HG03196 (cell line): Measurements from ENCODE around the gene GALNT10.

Experiments used
- ATAC-seq: cut with Tn5 transposase; IDR thresholded peaks from one replicate; pipeline ENCODE4 v1.9.1; 2021; ENCODE audit not compliant: unreplicated experiment

Gene GALNT10

DNA sequence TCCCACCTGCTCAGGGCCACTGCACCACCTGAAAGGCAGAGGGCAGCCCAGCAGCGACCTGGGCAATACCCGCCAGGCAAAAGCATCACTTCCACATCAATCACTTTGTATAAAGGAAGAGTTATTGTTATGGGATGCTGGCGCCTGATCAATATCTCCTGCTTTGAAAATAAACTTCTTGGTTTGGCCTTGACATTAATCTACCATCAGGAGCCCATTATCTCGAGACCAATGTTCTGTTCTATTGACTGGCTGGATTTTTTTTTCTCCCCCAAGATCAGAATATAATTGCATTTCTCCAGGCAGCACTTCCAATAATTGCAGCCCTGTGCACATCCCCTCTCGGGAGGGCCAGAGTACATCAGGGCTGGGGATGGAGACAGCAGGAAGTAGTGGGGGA lies 210.8 kb downstream of the GALNT10 start:
- ATAC-seq: no peak

DNA sequence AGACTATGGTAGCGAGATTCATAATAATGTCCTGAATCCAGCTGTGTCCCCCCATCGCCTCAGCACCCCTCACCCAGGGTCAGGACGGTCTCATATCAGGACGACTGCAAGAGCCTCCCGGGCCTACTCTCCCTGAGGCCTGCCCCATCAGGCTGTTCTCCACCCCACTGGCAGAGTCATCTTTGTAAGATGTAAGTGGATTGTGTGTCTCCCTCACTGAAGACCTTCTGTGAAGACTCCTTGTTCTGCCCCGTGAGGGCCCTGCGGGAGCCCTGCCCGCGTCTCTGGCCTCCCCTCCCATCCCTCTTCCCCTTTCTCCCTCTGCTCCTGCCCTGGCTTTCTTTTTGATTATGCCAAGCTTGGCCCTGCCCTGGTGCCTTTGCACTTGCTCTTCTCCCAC lies 211.4 kb downstream of the GALNT10 start:
- no peak for ATAC-seq

DNA sequence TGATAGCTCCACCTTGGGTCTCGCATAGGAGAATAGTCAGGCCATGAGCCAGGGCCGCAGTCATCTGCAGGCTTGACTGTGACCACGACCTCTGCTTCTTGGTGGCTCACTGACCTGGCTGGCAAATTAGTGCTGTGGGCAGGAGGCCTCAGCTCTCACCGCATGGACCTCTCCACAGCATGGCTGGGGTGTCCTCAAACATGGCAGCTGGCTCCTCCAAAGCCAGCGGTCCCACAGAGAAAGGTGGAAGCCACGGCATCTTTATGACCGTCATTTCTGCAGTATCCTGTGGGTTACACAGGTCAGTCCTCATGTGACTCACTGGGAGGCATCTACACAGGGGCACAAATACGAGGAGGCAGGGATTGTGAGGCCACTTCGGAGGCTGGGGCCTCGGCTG lies 212.1 kb downstream of the GALNT10 start:
- no peak for ATAC-seq

DNA sequence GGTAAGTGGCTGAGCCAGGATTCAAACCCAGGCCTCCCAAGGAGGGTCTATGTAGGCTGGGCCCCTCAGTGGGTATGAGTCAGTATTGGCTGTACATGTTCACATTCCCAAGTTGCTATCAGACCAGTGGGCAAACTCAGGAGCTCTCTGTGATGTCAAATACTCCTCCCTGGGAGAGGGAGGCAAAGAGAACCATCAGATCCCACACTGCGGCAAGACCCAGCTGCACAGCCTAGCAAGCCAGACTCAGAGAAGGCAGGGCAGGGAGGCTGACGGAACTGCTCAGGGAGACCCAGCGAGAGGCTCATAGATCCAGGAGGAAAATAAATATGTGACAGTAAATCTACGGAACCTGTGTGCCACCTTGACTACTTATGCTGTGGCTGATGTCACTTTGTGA lies 212.7 kb downstream of the GALNT10 start:
- no peak for ATAC-seq

DNA sequence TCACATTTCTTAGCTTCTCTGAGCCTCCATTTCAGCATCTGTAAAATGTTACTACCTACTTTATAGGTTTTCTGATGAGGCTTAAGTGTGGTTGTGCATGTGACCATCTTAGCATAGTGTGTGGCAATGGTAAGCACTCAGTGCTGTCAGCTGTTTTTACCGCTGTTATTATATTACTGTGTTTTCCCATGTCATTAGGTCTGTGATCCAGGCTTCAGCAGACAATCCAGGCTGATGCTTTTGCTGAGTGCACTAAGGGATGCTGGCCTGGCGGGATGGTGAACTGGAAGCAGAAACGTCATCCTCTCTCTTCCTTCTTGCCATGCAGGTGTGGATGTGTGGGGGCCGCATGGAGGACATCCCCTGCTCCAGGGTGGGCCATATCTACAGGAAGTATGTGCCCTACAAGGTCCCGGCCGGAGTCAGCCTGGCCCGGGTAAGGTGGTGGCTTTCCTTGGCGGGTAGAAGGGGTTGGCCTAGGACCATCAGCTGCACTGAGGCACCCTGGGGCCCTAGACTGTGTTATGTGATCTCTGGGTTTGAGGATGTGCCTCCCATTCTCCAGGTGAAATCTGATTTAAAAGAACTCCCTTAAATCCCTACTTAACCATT lies 213.3 kb downstream of the GALNT10 start:
- no peak for ATAC-seq

DNA sequence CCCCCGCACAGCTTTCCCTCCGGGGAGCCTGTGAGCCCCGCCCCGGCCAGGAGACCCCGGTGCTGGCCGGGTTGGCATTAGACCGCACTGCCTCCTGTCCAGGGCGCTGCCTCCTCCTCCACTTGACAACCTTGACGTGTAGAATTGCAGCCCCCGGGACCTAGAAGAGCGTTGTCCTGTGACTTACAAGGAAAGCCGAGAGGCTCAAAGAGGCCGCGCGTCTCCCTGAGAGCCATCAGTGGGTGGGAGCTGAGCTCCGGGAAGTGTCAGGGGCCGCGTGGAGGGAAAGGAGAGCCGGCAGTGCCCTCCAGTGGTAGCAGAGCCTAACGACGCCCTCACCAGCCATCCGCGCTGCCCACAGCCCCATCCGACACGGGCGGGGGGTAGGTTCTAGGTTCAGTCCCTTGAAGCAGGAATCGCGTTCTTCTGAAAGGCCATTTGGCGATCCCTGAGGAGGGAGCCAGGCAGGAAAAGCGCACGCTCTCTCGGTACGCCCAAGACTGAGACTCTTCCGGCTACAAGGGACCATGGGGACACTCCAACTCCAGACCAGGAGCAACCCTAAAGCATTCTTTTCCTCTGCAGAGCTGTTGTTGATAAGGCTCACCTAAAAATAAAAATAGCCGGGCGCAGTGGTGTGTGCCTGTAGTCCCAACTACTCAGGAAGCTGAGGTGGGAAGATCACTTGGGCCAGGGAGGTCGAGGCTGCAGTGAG lies 214.7 kb downstream of the GALNT10 start:
- peak; percentile 94 for ATAC-seq

DNA sequence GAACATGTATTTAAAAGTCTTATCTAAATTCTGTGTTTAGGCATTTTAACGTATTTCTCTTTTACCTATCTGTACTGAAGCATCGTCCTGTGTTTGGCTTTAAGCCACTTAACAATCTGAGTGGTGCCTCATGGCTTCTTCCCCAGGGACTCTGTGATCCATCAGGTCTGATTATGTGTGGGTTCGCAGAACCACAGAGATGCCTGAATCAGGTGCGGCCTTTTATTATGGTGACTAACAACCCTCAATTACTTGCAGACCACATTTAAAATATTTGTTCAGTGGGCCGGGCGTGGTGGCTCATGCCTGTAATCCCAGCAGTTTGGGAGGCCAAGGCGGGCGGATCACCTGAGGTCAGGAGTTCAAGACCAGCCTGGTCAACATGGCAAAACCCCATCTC lies 215.7 kb downstream of the GALNT10 start:
- ATAC-seq: no peak

DNA sequence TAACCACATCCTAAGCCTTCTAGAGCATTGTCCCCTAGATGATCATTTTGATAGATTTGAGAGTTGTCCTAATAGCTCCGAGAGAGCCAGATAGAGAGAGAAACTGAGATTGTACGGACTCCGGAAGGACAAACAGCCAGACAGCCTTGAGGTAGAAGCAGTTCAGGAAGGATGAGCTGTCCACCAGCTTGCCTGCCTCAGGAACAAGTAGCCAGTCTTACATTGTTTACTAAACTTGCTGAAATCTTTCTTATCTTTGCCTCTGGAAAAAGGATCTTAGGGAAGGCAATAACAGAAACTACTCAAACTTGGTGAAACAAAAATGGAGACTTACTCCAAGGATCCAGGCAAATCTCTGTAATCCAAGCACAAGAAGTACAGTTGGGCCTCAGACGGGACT lies 216.3 kb downstream of the GALNT10 start:
- ATAC-seq: no peak

DNA sequence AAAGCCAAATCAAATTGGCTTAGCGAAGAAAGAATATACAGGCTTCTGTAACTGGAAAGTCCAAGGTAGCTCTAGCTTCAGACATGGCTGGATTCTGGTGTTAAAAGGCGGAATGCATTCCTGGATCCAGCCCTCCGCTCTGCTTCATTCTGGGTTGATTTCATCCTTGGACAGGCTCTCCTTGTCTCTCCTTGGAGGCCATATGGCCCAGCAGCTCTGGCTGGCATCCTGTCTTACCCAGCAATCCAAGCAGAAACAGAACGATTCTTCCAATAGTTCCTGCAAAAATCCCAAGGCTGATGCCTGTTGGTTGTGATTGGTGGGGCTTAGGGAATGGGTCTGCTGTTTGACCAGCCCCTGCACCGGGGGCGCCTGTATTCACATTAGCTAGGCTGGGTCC lies 218.3 kb downstream of the GALNT10 start:
- no peak for ATAC-seq

DNA sequence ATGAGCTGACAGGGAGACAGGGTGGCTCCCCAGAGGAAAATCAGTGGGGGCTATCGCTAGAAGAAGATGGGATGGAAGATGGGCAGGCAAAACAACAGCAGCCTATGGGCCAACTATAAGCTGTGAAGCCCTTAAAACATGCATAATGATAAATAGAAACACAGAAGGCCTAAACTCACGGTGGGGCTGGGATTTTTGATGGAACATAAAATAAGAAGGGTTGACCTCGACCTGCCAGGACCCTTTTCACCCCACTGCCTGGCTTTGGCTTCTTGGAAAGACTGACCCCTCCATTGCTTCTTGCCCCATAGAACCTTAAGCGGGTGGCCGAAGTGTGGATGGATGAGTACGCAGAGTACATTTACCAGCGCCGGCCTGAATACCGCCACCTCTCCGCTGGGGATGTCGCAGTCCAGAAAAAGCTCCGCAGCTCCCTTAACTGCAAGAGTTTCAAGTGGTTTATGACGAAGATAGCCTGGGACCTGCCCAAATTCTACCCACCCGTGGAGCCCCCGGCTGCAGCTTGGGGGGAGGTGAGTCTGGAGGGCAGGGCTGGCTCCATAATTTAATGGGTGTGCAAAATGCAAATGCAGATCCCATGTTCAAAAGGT lies 218.8 kb downstream of the GALNT10 start:
- ATAC-seq: no peak

DNA sequence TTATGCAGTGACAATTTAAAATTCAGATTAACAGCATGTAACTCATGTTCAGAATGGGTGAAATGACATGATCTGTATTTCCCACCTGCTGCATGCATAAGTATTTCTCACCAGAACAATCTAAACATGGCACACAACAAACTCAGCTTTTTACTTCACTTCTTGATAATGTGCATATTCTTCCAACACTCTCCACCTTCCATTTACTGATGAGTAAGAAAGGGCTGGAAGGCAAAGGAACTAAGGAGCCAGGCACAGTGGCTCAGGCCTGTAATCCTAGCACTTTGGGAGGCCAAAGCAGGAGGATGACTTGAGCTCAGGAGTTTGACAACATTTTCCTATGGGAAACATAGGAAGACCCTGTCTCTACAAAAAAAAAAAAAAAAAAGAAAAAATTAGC lies 219.5 kb downstream of the GALNT10 start:
- ATAC-seq: no peak

DNA sequence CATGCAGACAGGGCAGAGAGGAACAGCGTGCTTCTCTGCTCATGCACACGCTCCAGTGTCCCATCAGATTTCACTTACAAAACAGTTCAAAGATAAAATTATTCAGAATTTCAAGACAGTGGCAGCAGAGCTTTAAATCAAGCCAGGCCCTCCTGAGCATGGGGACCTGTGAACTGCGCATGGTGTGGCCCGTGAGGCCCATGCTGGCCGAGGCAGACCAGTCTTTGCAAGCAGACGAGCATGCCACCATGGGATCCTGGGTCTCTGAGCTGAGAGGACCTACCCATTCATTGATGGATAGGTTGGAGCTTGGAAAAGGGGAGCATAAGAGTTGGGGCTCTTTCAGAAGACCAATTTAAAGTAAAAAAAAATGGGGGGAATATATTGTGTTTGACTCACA lies 220.3 kb downstream of the GALNT10 start:
- no peak for ATAC-seq

DNA sequence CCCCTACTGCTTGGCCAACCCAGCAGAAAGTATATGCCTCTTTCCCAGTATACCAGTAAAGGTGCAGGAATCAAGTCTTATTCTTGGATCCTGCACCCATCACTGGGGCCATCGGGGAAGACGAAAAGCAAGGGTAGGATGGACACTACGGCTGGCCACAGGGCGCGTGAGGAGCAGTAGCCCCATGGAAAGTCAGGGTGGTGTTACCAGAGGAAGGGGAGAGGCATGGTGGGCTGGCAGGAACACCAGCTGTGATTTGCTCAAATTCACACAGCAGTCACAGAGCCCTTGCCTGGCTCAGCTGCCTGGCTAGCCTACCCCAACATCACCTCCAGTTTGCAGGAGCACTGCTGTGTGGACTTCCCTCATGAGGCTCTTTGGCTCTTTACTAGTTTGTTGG lies 220.8 kb downstream of the GALNT10 start:
- ATAC-seq: no peak

DNA sequence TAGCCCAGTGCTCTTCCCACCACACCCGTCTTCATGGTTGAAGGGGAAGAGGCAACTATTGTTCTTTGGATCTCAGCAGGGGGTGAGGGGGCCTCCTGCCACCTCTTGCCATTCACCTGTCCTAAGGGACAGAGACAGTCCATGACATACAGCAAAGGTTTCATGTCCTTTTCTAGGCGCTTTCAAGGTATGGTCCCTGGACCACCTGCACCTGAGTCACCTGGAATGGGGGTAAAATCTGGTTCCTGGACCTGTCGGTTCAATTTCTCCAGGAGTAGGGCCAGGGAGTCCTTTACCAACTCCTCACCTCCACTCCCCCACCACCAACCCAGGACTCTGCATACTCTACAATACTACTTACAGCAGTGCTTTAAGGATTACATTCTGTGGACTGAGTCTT lies 221.8 kb downstream of the GALNT10 start:
- ATAC-seq: no peak

DNA sequence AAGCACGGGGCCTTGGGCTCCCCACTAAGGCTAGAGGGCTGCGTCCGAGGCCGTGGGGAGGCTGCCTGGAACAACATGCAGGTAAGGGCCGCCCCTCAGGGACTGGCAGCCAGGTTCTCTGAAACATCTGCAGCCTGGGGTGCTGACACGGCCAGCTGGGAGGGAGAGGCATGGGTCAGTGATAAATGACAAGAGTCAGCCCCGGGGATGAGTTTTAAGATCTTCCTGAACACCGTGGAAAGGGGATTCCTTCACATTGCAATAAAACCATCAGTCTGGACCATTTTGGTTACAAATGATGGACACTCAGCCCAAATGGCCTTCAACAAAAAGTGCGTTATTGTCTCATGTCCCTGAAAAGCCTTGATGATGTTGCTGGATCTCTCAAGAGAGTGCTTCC lies 222.4 kb downstream of the GALNT10 start:
- no peak for ATAC-seq

DNA sequence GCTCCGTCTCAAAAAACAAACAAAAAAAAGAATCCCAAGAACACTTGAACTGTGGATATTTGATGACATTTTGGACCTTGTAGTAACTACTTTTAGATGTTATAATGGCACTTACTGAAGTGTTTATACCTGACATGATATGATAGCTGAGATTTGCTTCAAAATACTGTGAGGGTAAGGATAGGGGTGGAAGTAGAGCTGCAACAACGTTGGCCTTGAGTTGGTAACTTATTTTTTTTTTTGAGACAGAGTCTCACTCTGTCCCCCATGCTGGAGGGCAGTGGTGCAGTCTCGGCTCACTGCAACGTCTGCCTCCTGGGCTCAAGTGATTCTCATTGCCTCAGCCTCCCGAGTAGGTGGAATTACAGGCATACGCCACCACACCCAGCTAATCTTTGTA lies 224.6 kb downstream of the GALNT10 start:
- ATAC-seq: no peak

DNA sequence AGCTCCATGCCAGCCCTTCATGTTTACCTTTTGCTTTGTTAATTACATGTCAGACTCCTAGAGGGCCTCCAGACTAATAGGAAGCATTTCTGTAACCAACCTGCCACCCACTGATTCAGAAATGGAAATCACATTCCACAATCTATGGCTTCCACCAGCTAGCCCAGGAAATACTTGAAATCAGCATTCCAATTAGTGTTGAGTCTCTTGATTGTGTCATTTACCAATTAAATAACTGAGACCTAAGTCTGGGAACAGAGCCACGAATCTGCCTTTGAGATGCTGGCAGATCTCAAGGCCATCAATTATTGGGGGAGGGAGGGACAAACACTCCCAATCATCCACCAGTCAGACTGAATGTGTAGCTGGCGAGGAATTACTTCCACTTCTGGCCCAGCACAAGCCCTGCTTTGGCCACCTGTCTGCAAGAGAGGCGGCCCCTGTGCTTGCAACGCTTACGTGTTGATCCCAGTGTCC lies 227.8 kb downstream of the GALNT10 start:
- ATAC-seq: no peak

DNA sequence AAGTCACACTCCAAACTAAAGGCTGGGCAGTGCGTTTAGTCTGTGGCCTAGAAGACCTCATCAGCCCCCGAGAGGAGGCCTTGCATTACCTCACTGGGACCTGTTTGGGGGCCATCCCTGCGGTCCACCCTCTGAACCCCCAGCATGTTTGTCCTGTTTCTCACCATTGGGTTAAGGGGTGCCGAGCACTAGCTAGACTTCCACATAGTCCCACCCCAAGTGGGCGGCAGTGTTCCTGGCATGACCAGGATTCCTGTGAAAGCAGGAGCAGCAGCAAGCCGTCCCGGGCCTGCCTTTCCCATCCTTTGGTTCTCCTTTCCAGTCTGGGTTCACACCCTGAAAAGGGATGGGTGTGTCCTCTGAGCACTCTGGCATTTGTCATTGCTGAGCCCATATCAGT lies 228.7 kb downstream of the GALNT10 start:
- ATAC-seq: no peak

DNA sequence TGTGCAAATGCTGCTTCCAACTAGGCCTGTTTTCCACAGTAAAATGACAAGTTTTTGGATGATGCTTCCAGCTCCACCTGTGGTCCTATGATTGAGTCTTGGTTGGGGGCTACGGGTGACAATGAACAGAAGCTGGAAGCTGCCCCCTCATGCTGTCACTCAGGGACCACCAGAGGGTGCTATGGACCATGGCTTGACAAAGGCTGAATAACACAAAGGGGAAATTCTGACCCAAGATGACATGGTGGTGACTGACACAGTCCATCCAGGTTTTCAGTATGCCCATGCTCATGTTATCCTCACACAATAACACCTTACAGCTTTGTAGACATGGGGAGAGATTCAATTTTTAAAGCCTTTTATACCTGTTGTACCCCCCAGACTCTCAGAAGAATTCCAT lies 231.3 kb downstream of the GALNT10 start:
- ATAC-seq: no peak

DNA sequence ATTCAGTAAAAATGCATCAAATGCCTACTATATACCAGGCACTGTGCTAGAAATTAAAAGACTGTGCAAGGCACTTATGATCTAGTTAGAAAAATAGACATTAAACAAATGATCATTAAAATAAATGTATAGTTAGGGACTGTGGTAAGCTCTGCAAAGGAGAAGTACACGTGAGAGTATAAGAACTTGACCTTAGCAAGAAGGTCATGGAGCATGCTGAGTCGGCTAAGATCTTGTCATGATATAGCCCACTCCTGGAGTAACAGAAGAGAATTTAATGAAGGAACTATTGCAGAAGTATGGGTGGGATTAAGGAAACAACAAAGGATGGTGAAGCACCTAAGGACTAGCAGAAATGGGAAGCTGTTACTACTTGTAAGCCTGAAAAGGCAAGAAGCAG lies 231.8 kb downstream of the GALNT10 start:
- no peak for ATAC-seq

DNA sequence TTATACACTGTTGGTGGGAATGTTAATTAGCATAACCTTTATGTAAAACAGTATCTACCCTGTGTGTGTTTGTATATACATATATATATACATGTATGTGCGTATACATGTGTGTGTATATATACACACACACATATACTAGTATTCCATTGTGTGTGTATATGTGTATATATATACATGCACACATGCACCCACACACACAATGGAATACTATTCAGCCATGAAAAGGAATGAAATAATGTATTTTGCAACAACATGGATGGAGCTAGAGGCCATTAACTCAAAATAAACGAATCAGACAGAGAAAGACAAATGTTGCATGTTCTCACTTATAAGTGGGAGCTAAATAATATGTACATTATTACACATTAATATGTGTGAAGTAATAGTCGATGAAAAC lies 237.7 kb downstream of the GALNT10 start:
- no peak for ATAC-seq

DNA sequence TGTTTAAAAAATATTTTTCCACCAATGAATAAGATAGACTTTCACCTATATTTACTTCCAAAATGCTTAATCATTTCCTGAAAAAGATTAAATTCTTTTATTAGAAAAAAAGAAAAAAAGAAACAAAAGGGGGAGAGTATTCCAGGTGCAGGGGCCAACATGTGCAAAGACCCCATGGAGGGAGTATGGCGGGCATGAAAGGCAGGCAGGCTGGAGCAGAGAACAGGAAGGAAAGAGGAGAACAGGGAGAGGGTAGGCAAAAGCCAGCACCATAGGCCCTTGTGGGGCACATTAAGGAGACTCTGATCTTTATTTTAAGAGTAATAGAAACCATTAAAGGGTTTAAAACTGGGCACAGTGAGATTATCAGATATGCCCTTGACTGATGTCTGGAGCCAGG lies 238.8 kb downstream of the GALNT10 start:
- no peak for ATAC-seq

DNA sequence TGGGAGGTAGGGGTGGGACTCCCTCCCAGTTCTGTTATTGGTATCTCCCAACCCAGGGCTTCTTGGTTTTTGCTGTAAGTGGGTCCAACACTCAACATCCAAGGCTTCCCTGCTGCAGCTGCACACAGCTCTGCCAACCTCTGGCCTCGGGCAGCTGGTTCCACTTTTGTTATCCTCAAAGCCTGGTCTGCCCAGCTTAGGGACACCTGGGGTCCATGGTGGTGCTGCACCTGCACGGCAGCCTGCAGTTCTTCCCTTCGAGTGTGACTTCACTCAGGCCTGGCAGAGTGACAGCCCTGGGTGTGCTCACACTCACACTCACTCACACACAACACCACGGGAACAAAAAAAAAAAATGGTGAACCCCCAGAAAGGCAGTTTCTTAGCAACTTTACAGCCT lies 239.9 kb downstream of the GALNT10 start:
- no peak for ATAC-seq
